ENCODE data around the gene GALNT1. TPM values are rescaled to one million over a fixed set of nuclear protein-coding genes. Genes with fewer than 3 reads are reported as not detected.

GALNT1 gene
- total RNA-seq, 1 experiment from 2014 or later: 54.7 TPM

GRCh38 chr18:35547008-35547605 is 34.4 kb upstream of the GALNT1 start:
- no peak overlapping the region for H2AFZ ChIP-seq (ENCODE audit: low read depth, low read length, poor library complexity, severe bottlenecking)
- H3K79me2 ChIP-seq (ENCODE audit: insufficient read depth, low read length): no peaks in the 10 kb centered on the region
- ATAC-seq (no peak), DNase-seq (ENCODE audit: low read depth, low spot score) (no peak)
- intact Hi-C loops (cut with micrococcal nuclease): no loop called here
- H3K27me3 ChIP-seq (ENCODE audit: insufficient read depth, low read length): no peaks in the 10 kb centered on the region
- no peaks in the 10 kb centered on the region for H3K9me2 ChIP-seq (ENCODE audit: insufficient read depth)
- H4K20me1 ChIP-seq (ENCODE audit: insufficient read depth): no peaks in the 10 kb centered on the region
- ChIA-PET POLR2A (no interaction called here), RAD21 (ENCODE audit: low non-redundant PET in 1 of 2, low total read pairs in 2 of 2, uncharacterized antibody in 2 of 2, unreplicated experiment in 2 of 2) (no interaction called here), CTCF (no interaction called here)
- no peak overlapping the region for H3K4me2 ChIP-seq (ENCODE audit: low read length)
- no TSS peak for BruUV-seq (replicated peaks)
- H3K4me1 ChIP-seq (ENCODE audit: control insufficient read depth in 1 of 2, insufficient read depth in 2 of 2, low read length in 2 of 2): no peaks in the 10 kb centered on the region
- TF ChIP-seq POLR2AphosphoS5 (IDR thresholded peaks at IDR 0.05; ENCODE audit: low read depth, low read length): no peak
- TF ChIP-seq ZBTB33 (IDR thresholded peaks at IDR 0.05; ENCODE audit: extremely low read depth, insufficient replicate concordance, low read length): no peak
- TF ChIP-seq RAD21 (IDR thresholded peaks at IDR 0.05; ENCODE audit: low read depth): no peak
- no peak for TF ChIP-seq ELF1 (IDR thresholded peaks at IDR 0.05; ENCODE audit: borderline replicate concordance, low read depth)
- no peaks in the 10 kb centered on the region for H3K36me3 ChIP-seq (ENCODE audit: control insufficient read depth in 1 of 2, insufficient read depth in 2 of 2, low read length in 2 of 2)
- H3K9ac ChIP-seq (ENCODE audit: low read length): no peak overlapping the region
- H3K9me3 ChIP-seq (ENCODE audit: control insufficient read depth in 1 of 2, insufficient read depth in 1 of 2, low read depth in 1 of 2, low read length in 2 of 2): no peaks in the 10 kb centered on the region
- no peak overlapping the region for H3K4me3 ChIP-seq (replicated peaks in 1 of 2; ENCODE audit: low read depth in 1 of 2, low read length in 2 of 2)
- no peak overlapping the region for H3K27ac ChIP-seq (ENCODE audit: low read depth, low read length)

- ChIA-PET RAD21 (ENCODE audit: low non-redundant PET in 1 of 2, low total read pairs in 2 of 2, uncharacterized antibody in 2 of 2, unreplicated experiment in 2 of 2) (no interaction called here), CTCF (no interaction called here), POLR2A (no interaction called here)
- H3K79me2 ChIP-seq (ENCODE audit: insufficient read depth, low read length): no peaks in the 10 kb centered on the region
- no peak overlapping the region for H3K9ac ChIP-seq (ENCODE audit: low read length)
- H3K4me2 ChIP-seq (ENCODE audit: low read length): no peak overlapping the region
- ATAC-seq: no peak
- H3K9me2 ChIP-seq (ENCODE audit: insufficient read depth): no peaks in the 10 kb centered on the region
- H3K27me3 ChIP-seq (ENCODE audit: insufficient read depth, low read length): no peaks in the 10 kb centered on the region
- no peak overlapping the region for H2AFZ ChIP-seq (ENCODE audit: low read depth, low read length, poor library complexity, severe bottlenecking)
- no peak for DNase-seq (ENCODE audit: low read depth, low spot score)
- BruUV-seq (replicated peaks): no TSS peak
- no peak overlapping the region for H3K27ac ChIP-seq (ENCODE audit: low read depth, low read length)
- no peaks in the 10 kb centered on the region for H3K36me3 ChIP-seq (ENCODE audit: control insufficient read depth in 1 of 2, insufficient read depth in 2 of 2, low read length in 2 of 2)
- TF ChIP-seq FOSL1 (IDR thresholded peaks at IDR 0.05; ENCODE audit: low read depth) (no peak), JUND (IDR thresholded peaks at IDR 0.05) (no peak), SRF (IDR thresholded peaks at IDR 0.05; ENCODE audit: low read depth) (no peak), ZBTB33 (IDR thresholded peaks at IDR 0.05; ENCODE audit: extremely low read depth, insufficient replicate concordance, low read length) (no peak), ZNF274 (IDR thresholded peaks at IDR 0.05; ENCODE audit: low read depth, low read length) (no peak), ZFX (IDR thresholded peaks at IDR 0.05) (no peak), SP1 (IDR thresholded peaks at IDR 0.05; ENCODE audit: low read depth) (no peak), REST (IDR thresholded peaks at IDR 0.05; ENCODE audit: low read depth) (no peak), EGR1 (IDR thresholded peaks at IDR 0.05; ENCODE audit: low read depth) (no peak), POLR2AphosphoS5 (IDR thresholded peaks at IDR 0.05; ENCODE audit: low read depth, low read length) (no peak), CBX3 (IDR thresholded peaks at IDR 0.05; ENCODE audit: low read depth) (no peak), EZH2 (IDR thresholded peaks at IDR 0.05) (no peak), ELF1 (IDR thresholded peaks at IDR 0.05; ENCODE audit: borderline replicate concordance, low read depth) (no peak)
- H3K4me1 ChIP-seq (ENCODE audit: control insufficient read depth in 1 of 2, insufficient read depth in 2 of 2, low read length in 2 of 2): no peaks in the 10 kb centered on the region
- H4K20me1 ChIP-seq (ENCODE audit: insufficient read depth): no peaks in the 10 kb centered on the region
- H3K9me3 ChIP-seq (ENCODE audit: control insufficient read depth in 1 of 2, insufficient read depth in 1 of 2, low read depth in 1 of 2, low read length in 2 of 2): no peaks in the 10 kb centered on the region
- intact Hi-C loops (cut with micrococcal nuclease): no loop called here
- no peak overlapping the region for H3K4me3 ChIP-seq (replicated peaks in 1 of 2; ENCODE audit: low read depth in 1 of 2, low read length in 2 of 2)
These were observed 32.0 kb upstream of the GALNT1 start for GRCh38 chr18:35549564-35549963.
